PC-3 (cell line): ENCODE data around the gene GNAI2. TPM values are rescaled to one million over a fixed set of nuclear protein-coding genes. Genes with fewer than 3 reads are reported as not detected.
"Not testable (repeated sequence)": the region's sequence is repeated elsewhere in the genome, so short reads cannot be mapped to it uniquely, and the experiment has no call there.

ENCODE experiments used
- ATAC-seq: fragments of 200-7000 bp; cut with Tn5 transposase; 2 replicates; pipeline ENCODE4 v1.9.1; 2020; ENCODE audit warnings: mild to moderate bottlenecking, moderate library complexity
- BruUV-seq: library from RNA; stranded (reverse); fragments of 400-500 nt; replicated peaks from 2 replicates; lab custom pipeline; 2021; lab: Mats Ljungman, UMichigan
- CTCF ChIA-PET: fragments of 300-600 bp; sonication (Branson Sonifier 250); formaldehyde crosslinking; loops from one replicate; lab custom pipeline; 2022; ENCODE audit warnings: antibody characterized with exemption; lab: Charles Lee
- POLR2A ChIA-PET: fragments of 300-600 bp; sonication (Branson Sonifier 250); formaldehyde crosslinking; loops from one replicate; lab custom pipeline; 2022; ENCODE audit warnings: antibody characterized with exemption; ENCODE audit not compliant: unreplicated experiment; lab: Charles Lee
- DNase-seq: peaks from one replicate; pipeline ENCODE4 v3.0.0-alpha.2; 2015
- H2AFZ ChIP-seq: fragments of 300-600 bp; sonication (generic); 2 replicates; pipeline ENCODE4 v1.6.0; 2016; ENCODE audit warnings: antibody characterized with exemption, low read length
- H3F3A ChIP-seq: fragments of 300-600 bp; sonication (generic); one replicate; pipeline ENCODE4 v1.6.0; 2017; ENCODE audit warnings: antibody characterized with exemption, low read length, control low read depth, mild to moderate bottlenecking; ENCODE audit not compliant: unreplicated experiment
- H3K27ac ChIP-seq: fragments of 300-600 bp; sonication (generic); 2 replicates; pipeline ENCODE4 v1.5.1; 2016; ENCODE audit warnings: mild to moderate bottlenecking, low read length
- H3K27me3 ChIP-seq: fragments of 300-600 bp; sonication (generic); 2 replicates; pipeline ENCODE4 v1.6.1; 2016; ENCODE audit warnings: low read length, mixed read lengths
- H3K36me3 ChIP-seq: fragments of 300-600 bp; sonication (generic); 2 replicates; pipeline ENCODE4 v1.6.1; 2016; ENCODE audit warnings: low read depth, mixed run types, low read length, mixed read lengths
- H3K4me1 ChIP-seq: fragments of 300-600 bp; sonication (generic); 2 replicates; pipeline ENCODE4 v1.5.1; 2016; ENCODE audit warnings: low read length; ENCODE audit not compliant: insufficient read depth
- H3K4me2 ChIP-seq: fragments of 300-600 bp; sonication (generic); 2 replicates; pipeline ENCODE4 v1.6.0; 2016; ENCODE audit warnings: low read length
- H3K4me3 ChIP-seq: fragments of 300-600 bp; sonication (generic); 2 replicates; pipeline ENCODE4 v1.5.1; 2016; ENCODE audit warnings: mild to moderate bottlenecking, low read length, mixed read lengths
- H3K79me2 ChIP-seq: fragments of 300-600 bp; sonication (generic); 2 replicates; pipeline ENCODE4 v1.6.1; 2017; ENCODE audit warnings: low read length, mixed read lengths
- H3K9ac ChIP-seq: fragments of 300-600 bp; sonication (generic); 2 replicates; pipeline ENCODE4 v1.6.0; 2016; ENCODE audit warnings: mild to moderate bottlenecking, low read length
- H3K9me2 ChIP-seq: fragments of 300-600 bp; sonication (generic); replicated peaks from 2 replicates; pipeline ENCODE4 v1.6.1; 2016; ENCODE audit warnings: mixed run types, low read length, mixed read lengths
- H3K9me3 ChIP-seq: fragments of 300-600 bp; sonication (generic); 2 replicates; pipeline ENCODE4 v1.6.1; 2016; ENCODE audit warnings: low read length, mixed read lengths
- H4K20me1 ChIP-seq: fragments of 300-600 bp; sonication (generic); 2 replicates; pipeline ENCODE4 v1.6.1; 2016; ENCODE audit warnings: low read length, mixed read lengths
- CTCF ChIP-seq: fragments of 300-600 bp; sonication (generic); conservative IDR thresholded peaks from 2 replicates; pipeline ENCODE4 v1.5.1; 2017; ENCODE audit warnings: antibody characterized with exemption, low read depth, mild to moderate bottlenecking, low read length
- EZH2 ChIP-seq: fragments of 300-600 bp; sonication (generic); IDR thresholded peaks from one replicate; pipeline ENCODE4 v1.6.1; 2017; ENCODE audit warnings: antibody characterized with exemption, mild to moderate bottlenecking, low read length; ENCODE audit not compliant: unreplicated experiment
- EZH2phosphoT487 ChIP-seq: fragments of 300-600 bp; sonication (generic); IDR thresholded peaks from 2 replicates; pipeline ENCODE4 v1.6.1; 2018; ENCODE audit warnings: mild to moderate bottlenecking, antibody characterized with exemption, low read length, borderline replicate concordance
- intact Hi-C: fragments of 100-400 bp; cut with micrococcal nuclease; formaldehyde crosslinking; loops from 2 replicates; pipeline ENCODE4 v1.9.0; 2023
- total RNA-seq: library from RNA; depleted of rRNA; stranded (reverse); fragments of >200 nt; gene quantifications from 2 replicates; pipeline ENCODE4 v1.2.3, GENCODE V29; 2014

Gene GNAI2
- total RNA-seq, 1 experiment from 2014 or later = 221 TPM

GRCh38 chr3:50242851-50243542, 7.0 kb downstream of the GNAI2 start:
- Histone ChIP-seq H3F3A (peaks cover 10% of the 10 kb centered on the region), H3K9me2 (no peaks in the 10 kb centered on the region), H3K27ac (no peak overlapping the region), H3K36me3 (peaks cover 10% of the 10 kb centered on the region; the same call in 1 of the 2 replicates), H2AFZ (no peak overlapping the region), H3K4me2 (no peak overlapping the region), H3K4me1 (peaks cover 42% of the 10 kb centered on the region), H3K79me2 (peaks cover 92% of the 10 kb centered on the region), H3K27me3 (no peaks in the 10 kb centered on the region), H3K4me3 (no peak overlapping the region), H3K9me3 (no peaks in the 10 kb centered on the region), H4K20me1 (peaks cover 34% of the 10 kb centered on the region), H3K9ac (no peak overlapping the region)
- no peak for ATAC-seq
- ChIA-PET CTCF (no interaction called here), POLR2A (no interaction called here)
- intact Hi-C loops = no loop called here
- TF ChIP-seq EZH2phosphoT487 = no peak
- no peak for TF ChIP-seq EZH2
- TF ChIP-seq CTCF = no peak
- BruUV-seq = no TSS peak
- no peak for DNase-seq

- H3K36me3 ChIP-seq = peaks cover 10% of the 10 kb centered on the region; the same call in 1 of the 2 replicates
- peaks cover 10% of the 10 kb centered on the region for H3F3A ChIP-seq
- no peaks in the 10 kb centered on the region for H3K27me3 ChIP-seq
- CTCF ChIA-PET = no interaction called here
- no TSS peak for BruUV-seq
- POLR2A ChIA-PET = no interaction called here
- intact Hi-C loops = no loop called here
- H3K9me2 ChIP-seq = no peaks in the 10 kb centered on the region
- H4K20me1 ChIP-seq = peaks cover 30% of the 10 kb centered on the region
- no peak for ATAC-seq
- DNase-seq = no peak
- no peak overlapping the region for H3K4me3 ChIP-seq
- H2AFZ ChIP-seq = no peak overlapping the region
- H3K79me2 ChIP-seq = peaks cover 92% of the 10 kb centered on the region
- no peak overlapping the region for H3K4me2 ChIP-seq
- no peaks in the 10 kb centered on the region for H3K9me3 ChIP-seq
- H3K9ac ChIP-seq = no peak overlapping the region
- TF ChIP-seq EZH2 = no peak
- TF ChIP-seq CTCF = no peak
- no peak for TF ChIP-seq EZH2phosphoT487
- H3K4me1 ChIP-seq = peaks cover 42% of the 10 kb centered on the region
- no peak overlapping the region for H3K27ac ChIP-seq
Observed at GRCh38 chr3:50243543-50243895, 7.5 kb downstream of the GNAI2 start.

- Histone ChIP-seq H3K4me1 (peaks cover 41% of the 10 kb centered on the region), H4K20me1 (peaks cover 17% of the 10 kb centered on the region), H3K79me2 (peaks cover 92% of the 10 kb centered on the region)
- H3K36me3 ChIP-seq, BruUV-seq, intact Hi-C loops, POLR2A ChIA-PET, H3K27me3 ChIP-seq, H3F3A ChIP-seq, CTCF ChIA-PET, H2AFZ ChIP-seq, H3K4me3 ChIP-seq, ATAC-seq, H3K9me3 ChIP-seq, DNase-seq, H3K9me2 ChIP-seq, H3K9ac ChIP-seq, H3K27ac ChIP-seq, H3K4me2 ChIP-seq: not testable (repeated sequence)
Observed at GRCh38 chr3:50244813-50245212, 8.8 kb downstream of the GNAI2 start.
